ENCODE measurements around the gene RLN3.
"Not testable (repeated sequence)": the region's sequence is repeated elsewhere in the genome, so short reads cannot be mapped to it uniquely, and the experiment has no call there.

RLN3 gene

GRCh38 chr19:13995017-13995728 is 32.8 kb upstream of the RLN3 start:
- DNase-seq (ENCODE audit: low spot score): no peak

- no peak for DNase-seq (ENCODE audit: low spot score)
These were observed 31.8 kb upstream of the RLN3 start for GRCh38 chr19:13995878-13996765.

- DNase-seq (ENCODE audit: low spot score): no peak
These were observed 30.9 kb upstream of the RLN3 start for GRCh38 chr19:13996928-13997630.

GRCh38 chr19:13997631-13997962 is 30.4 kb upstream of the RLN3 start:
- DNase-seq (ENCODE audit: low spot score): no peak

GRCh38 chr19:13998426-13998825 is 29.5 kb upstream of the RLN3 start:
- DNase-seq (ENCODE audit: low spot score): no peak

GRCh38 chr19:13999085-13999484 is 28.9 kb upstream of the RLN3 start:
- no peak for DNase-seq (ENCODE audit: low spot score)

GRCh38 chr19:14000691-14001375 is 27.1 kb upstream of the RLN3 start:
- no peak for DNase-seq (ENCODE audit: low spot score)

GRCh38 chr19:14002571-14003250 is 25.2 kb upstream of the RLN3 start:
- no peak for DNase-seq (ENCODE audit: low spot score)

GRCh38 chr19:14003251-14004055 is 24.5 kb upstream of the RLN3 start:
- no peak for DNase-seq (ENCODE audit: low spot score)

GRCh38 chr19:14004619-14005348 is 23.2 kb upstream of the RLN3 start:
- DNase-seq (ENCODE audit: low spot score): no peak

GRCh38 chr19:14005349-14006084 is 22.4 kb upstream of the RLN3 start:
- peak; percentile 64 for DNase-seq (ENCODE audit: low spot score)

GRCh38 chr19:14006085-14006765 is 21.7 kb upstream of the RLN3 start, which contains the start of gene RFX1:
Gene RFX1 (minus strand): TSS chr19:14006320. CDS start chr19:13993843, 12,477 bp downstream.
- DNase-seq (ENCODE audit: low spot score): peak; percentile 100

- DNase-seq (ENCODE audit: low spot score): no peak
These were observed 21.0 kb upstream of the RLN3 start for GRCh38 chr19:14006766-14007562.

GRCh38 chr19:14012378-14012915 is 15.5 kb upstream of the RLN3 start:
- no peak for DNase-seq (ENCODE audit: low spot score)

GRCh38 chr19:14015524-14016035 is 12.4 kb upstream of the RLN3 start:
- DNase-seq (ENCODE audit: low spot score): no peak

- DNase-seq (ENCODE audit: low spot score): no peak
These were observed 8.8 kb upstream of the RLN3 start for GRCh38 chr19:14019100-14019499.

GRCh38 chr19:14019739-14020138 is 8.2 kb upstream of the RLN3 start:
- DNase-seq (ENCODE audit: low spot score): not testable (repeated sequence)
